Vagina (tissue), 2 donors: ENCODE data around the gene GNE. TPM values are rescaled to one million over a fixed set of nuclear protein-coding genes. Genes with fewer than 3 reads are reported as not detected.
"Not testable (repeated sequence)": the region's sequence is repeated elsewhere in the genome, so short reads cannot be mapped to it uniquely, and the experiment has no call there.

Source experiments
- DNase-seq, 2 donors: peaks; one replicate each; pipeline ENCODE4 v3.0.0-alpha.2; 2017; ENCODE audit errors: extremely low spot score in 2 of 2
- H3K27ac ChIP-seq: fragments of 200-600 bp; sonication (generic); one replicate; pipeline ENCODE4 v1.5.1; 2019
- H3K27me3 ChIP-seq: fragments of 200-600 bp; sonication (generic); one replicate; pipeline ENCODE4 v1.5.1; 2019
- H3K36me3 ChIP-seq, 2 donors: fragments of 200-600 bp; sonication (generic); one replicate each; pipeline ENCODE4 v1.5.1; 2017 to 2019
- H3K4me1 ChIP-seq: fragments of 200-600 bp; sonication (generic); one replicate; pipeline ENCODE4 v1.5.1; 2019
- H3K4me3 ChIP-seq, 2 donors: fragments of 200-600 bp; sonication (generic); 1 replicate in 1 of 2; 2 replicates in 1 of 2; pipeline ENCODE4 v1.5.1; 2016 to 2019
- H3K9me3 ChIP-seq: fragments of 200-600 bp; sonication (generic); one replicate; pipeline ENCODE4 v1.5.1; 2019
- POLR2A ChIP-seq, 2 donors: fragments of 450-650 bp; IDR thresholded peaks; one replicate each; pipeline ENCODE4 v1.6.1; 2017; ENCODE audit warnings: antibody characterized with exemption in 2 of 2, mild to moderate bottlenecking in 2 of 2, moderate library complexity in 2 of 2
- POLR2AphosphoS5 ChIP-seq, 2 donors: sonication (generic); formaldehyde crosslinking; IDR thresholded peaks; one replicate each; pipeline ENCODE4 v1.9.0; 2017; ENCODE audit warnings: antibody characterized with exemption in 2 of 2, mild to moderate bottlenecking in 2 of 2, low read depth in 1 of 2; ENCODE audit not compliant: insufficient read depth in 1 of 2
- intact Hi-C: fragments of 100-400 bp; cut with DNase I; formaldehyde crosslinking; loops from one replicate; pipeline ENCODE4 v1.15.1; 2023
- total RNA-seq: library from RNA; depleted of rRNA; stranded (reverse); fragments of >200 nt; gene quantifications from one replicate; pipeline ENCODE4 v1.2.3, GENCODE V29; 2016
- TF ChIP-seq, protein P1 (sequence below), 3 experiments: fragments of 450-650 bp in 2 of 3; fragments of 200-600 bp in 1 of 3; sonication (generic) in 1 of 3; IDR thresholded peaks; one replicate each; pipeline ENCODE4 v1.5.1; 2017 to 2019; ENCODE audit warnings: antibody characterized with exemption in 3 of 3, mild to moderate bottlenecking in 2 of 3, moderate library complexity in 2 of 3

GNE gene
- total RNA-seq, 1 donor from 2014 or later: 16.0 TPM

DNA sequence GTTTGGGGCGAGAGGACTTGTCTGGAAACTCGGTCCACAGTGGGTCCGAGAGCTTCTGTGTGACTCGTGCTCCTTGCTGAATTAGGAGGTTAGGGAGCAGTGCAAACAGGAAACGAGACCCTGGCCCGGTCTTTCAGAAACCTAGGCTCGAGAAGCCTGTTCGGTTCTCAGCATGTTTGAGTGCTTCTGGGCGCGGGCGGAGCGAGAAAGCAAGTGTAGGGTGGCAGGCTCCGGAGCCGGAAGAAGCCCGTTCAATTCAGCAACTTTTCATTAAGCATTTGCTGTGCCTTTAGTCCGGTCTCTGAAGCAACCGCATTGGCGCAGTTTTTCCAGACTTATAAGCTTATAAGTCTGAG is 67.0 kb downstream of the GNE start:
- Histone ChIP-seq H3K4me1 (peaks cover 43% of the 10 kb centered on the region), H3K36me3 (no peaks in the 10 kb centered on the region), H3K27me3 (no peaks in the 10 kb centered on the region), H3K27ac (peak overlapping the region; percentile 90), H3K4me3 (peak overlapping the region; percentile 80 to 84), H3K9me3 (no peaks in the 10 kb centered on the region)
- intact Hi-C loops: no loop called here
- no peak for DNase-seq
- TF ChIP-seq, protein P1, sequence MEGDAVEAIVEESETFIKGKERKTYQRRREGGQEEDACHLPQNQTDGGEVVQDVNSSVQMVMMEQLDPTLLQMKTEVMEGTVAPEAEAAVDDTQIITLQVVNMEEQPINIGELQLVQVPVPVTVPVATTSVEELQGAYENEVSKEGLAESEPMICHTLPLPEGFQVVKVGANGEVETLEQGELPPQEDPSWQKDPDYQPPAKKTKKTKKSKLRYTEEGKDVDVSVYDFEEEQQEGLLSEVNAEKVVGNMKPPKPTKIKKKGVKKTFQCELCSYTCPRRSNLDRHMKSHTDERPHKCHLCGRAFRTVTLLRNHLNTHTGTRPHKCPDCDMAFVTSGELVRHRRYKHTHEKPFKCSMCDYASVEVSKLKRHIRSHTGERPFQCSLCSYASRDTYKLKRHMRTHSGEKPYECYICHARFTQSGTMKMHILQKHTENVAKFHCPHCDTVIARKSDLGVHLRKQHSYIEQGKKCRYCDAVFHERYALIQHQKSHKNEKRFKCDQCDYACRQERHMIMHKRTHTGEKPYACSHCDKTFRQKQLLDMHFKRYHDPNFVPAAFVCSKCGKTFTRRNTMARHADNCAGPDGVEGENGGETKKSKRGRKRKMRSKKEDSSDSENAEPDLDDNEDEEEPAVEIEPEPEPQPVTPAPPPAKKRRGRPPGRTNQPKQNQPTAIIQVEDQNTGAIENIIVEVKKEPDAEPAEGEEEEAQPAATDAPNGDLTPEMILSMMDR (IDR thresholded peaks at IDR 0.05): no peak
- TF ChIP-seq POLR2A (IDR thresholded peaks at IDR 0.05) (no peak), POLR2AphosphoS5 (IDR thresholded peaks at IDR 0.05; ENCODE audit: insufficient read depth in 1 of 2, low read depth in 1 of 2) (no peak)

DNA sequence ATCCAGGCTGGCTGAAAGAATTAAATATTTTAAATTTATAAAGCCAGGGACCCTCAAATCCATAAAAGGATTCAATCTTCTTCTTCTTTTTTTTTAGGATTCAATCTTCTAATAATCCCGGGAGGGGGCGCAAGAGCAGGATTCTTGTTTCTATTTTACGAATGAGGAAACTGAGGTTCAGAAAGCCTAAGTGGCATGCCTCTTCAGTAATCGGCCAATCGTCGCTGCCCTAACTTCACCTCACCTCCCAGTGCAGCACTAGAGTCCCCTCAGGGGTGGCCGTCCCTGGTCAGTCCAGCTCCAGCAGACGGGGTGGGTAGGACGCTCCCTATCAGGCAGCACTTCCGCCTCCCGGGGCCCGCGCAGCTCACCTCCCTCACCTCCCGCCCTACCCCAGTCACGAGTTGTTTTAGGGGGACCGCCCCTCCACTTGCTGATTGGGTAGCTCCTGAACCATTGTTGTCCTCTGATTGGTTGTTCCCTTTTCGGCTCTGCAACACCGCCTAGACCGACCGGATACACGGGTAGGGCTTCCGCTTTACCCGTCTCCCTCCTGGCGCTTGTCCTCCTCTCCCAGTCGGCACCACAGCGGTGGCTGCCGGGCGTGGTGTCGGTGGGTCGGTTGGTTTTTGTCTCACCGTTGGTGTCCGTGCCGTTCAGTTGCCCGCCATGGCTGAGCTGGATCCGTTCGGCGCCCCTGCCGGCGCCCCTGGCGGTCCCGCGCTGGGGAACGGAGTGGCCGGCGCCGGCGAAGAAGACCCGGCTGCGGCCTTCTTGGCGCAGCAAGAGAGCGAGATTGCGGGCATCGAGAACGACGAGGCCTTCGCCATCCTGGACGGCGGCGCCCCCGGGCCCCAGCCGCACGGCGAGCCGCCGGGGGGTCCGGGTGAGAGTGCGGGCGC is 67.6 kb downstream of the GNE start, which contains the start of gene CLTA:
CLTA (plus strand) TSS at position 534 of the 902 bp plus-strand sequence; CDS start at position 670, 136 bp downstream.
- Histone ChIP-seq H3K36me3 (no peaks in the 10 kb centered on the region), H3K4me1 (peaks cover 43% of the 10 kb centered on the region), H3K27ac (peak within 1 kb of the TSS; percentile 90), H3K27me3 (no peaks in the 10 kb centered on the region), H3K4me3 (peak within 1 kb of the TSS; percentile 80 to 84), H3K9me3 (no peaks in the 10 kb centered on the region)
- DNase-seq: peak; percentile 99
- intact Hi-C loops: no loop called here
- peak in 1 of 2 donors; percentile 67 for TF ChIP-seq POLR2A (IDR thresholded peaks at IDR 0.05)
- TF ChIP-seq, protein P1 (IDR thresholded peaks at IDR 0.05): peak; percentile 39 to 70 (median 60)
- peak; percentile 94 to 97 for TF ChIP-seq POLR2AphosphoS5 (IDR thresholded peaks at IDR 0.05; ENCODE audit: insufficient read depth in 1 of 2, low read depth in 1 of 2)

DNA sequence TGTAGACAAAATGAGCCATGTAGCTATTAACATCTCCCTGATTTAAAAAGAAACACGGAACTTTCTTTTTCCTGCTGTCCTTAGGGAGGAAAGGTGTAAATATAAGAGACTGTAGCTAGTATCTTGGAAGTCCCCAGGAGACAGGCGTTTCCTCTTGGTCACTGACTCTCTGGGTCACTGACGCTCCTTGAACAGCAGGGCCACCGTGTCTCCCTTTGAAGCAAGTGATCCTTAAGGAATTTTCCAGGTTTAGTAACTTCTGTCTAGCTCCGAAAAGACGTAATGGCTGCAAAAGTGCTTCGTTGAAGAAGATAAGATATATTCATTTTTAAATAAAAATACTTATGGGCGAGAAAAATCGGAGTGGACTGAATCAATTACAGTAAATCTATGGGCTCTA is 68.3 kb downstream of the GNE start:
- no peak for DNase-seq
- intact Hi-C loops: no loop called here
- peak overlapping the region; percentile 80 to 84 for H3K4me3 ChIP-seq
- TF ChIP-seq POLR2AphosphoS5 (IDR thresholded peaks at IDR 0.05; ENCODE audit: insufficient read depth in 1 of 2, low read depth in 1 of 2) (no peak), POLR2A (IDR thresholded peaks at IDR 0.05) (no peak)
- TF ChIP-seq, protein P1 (IDR thresholded peaks at IDR 0.05): no peak
- H3K4me1 ChIP-seq: peaks cover 42% of the 10 kb centered on the region
- no peaks in the 10 kb centered on the region for H3K27me3 ChIP-seq
- H3K36me3 ChIP-seq: no peaks in the 10 kb centered on the region
- no peaks in the 10 kb centered on the region for H3K9me3 ChIP-seq
- H3K27ac ChIP-seq: peak overlapping the region; percentile 90

DNA sequence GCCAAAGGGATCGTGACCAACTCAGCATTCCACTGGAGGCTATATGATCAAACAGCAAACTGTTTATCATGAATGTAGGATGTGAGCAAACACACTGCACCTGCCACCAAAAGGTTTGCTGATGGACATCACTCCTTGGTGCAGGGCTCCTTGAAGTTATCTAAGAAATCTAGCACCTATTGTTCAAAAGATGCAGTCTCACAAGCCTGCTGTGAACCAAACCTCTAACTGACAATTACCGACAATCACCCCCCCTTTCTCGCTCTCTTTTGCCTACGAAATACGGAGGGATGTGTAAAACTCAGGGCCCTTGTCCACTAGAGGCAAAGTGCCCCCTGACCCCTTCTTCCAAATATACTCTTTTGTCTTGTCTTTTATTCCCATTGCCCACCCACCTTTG is 70.0 kb downstream of the GNE start:
- Histone ChIP-seq H3K27ac (no peak overlapping the region), H3K4me1 (peaks cover 24% of the 10 kb centered on the region), H3K9me3 (no peaks in the 10 kb centered on the region), H3K27me3 (no peaks in the 10 kb centered on the region), H3K36me3 (no peaks in the 10 kb centered on the region), H3K4me3 (no peak overlapping the region)
- TF ChIP-seq POLR2AphosphoS5 (IDR thresholded peaks at IDR 0.05; ENCODE audit: insufficient read depth in 1 of 2, low read depth in 1 of 2): no peak
- TF ChIP-seq, protein P1 (IDR thresholded peaks at IDR 0.05): no peak
- no peak for TF ChIP-seq POLR2A (IDR thresholded peaks at IDR 0.05)
- intact Hi-C loops: no loop called here
- DNase-seq: no peak

DNA sequence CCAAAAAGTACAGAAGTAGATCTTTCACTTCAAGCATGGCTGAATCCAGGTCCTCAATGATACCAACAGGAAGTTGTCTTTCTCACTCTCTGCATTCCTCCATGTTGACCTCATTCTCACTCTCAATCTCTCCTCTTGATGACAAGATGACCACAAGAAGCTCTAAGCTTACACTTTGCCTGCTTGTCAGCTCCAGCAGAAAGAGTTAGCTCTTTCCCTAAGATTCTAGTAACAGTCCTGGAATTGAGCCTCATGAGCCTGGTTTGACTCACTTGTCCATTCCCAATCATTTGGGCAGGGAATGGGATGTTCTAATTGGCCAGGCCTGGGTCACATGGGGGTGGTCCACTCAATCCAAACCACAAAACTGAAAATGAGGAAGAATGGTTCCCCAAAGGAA is 70.8 kb downstream of the GNE start:
- intact Hi-C loops: no loop called here
- DNase-seq: no peak
- Histone ChIP-seq H3K36me3 (no peaks in the 10 kb centered on the region), H3K9me3 (no peaks in the 10 kb centered on the region), H3K27me3 (no peaks in the 10 kb centered on the region), H3K27ac (no peak overlapping the region), H3K4me1 (peaks cover 16% of the 10 kb centered on the region), H3K4me3 (no peak overlapping the region)
- TF ChIP-seq POLR2AphosphoS5 (IDR thresholded peaks at IDR 0.05; ENCODE audit: insufficient read depth in 1 of 2, low read depth in 1 of 2) (no peak), POLR2A (IDR thresholded peaks at IDR 0.05) (no peak)
- TF ChIP-seq, protein P1 (IDR thresholded peaks at IDR 0.05): no peak

DNA sequence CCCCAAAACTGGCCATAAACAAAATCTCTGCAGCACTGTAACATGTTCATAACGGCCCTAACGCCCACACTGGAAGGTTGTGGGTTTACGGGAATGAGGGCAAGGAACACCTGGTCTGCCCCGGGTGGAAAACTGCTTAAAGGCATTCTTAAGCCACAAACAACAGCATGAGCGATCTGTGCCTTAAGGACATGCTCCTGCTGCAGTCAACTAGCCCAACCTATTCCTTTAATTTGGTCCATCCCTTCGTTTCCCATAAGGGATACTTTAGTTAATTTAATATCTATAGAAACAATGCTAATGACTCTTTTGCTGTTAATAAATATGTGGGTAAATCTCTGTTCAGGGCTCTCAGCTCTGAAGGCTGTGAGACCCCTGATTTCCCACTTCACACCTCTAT is 78.0 kb downstream of the GNE start:
- H3K27ac ChIP-seq, H3K4me3 ChIP-seq, H3K4me1 ChIP-seq, H3K36me3 ChIP-seq, H3K27me3 ChIP-seq, intact Hi-C loops, H3K9me3 ChIP-seq, DNase-seq: not testable (repeated sequence)
